Measurements from ENCODE around the gene SPTBN1.

- no peak for TF ChIP-seq POLR2AphosphoS5 (IDR thresholded peaks at IDR 0.05; ENCODE audit: borderline replicate concordance, low read depth, low read length)
- no peak for TF ChIP-seq EZH2 (IDR thresholded peaks at IDR 0.05)
- TF ChIP-seq FOXP2 (optimal IDR thresholded peaks at IDR 0.05; ENCODE audit: control extremely low read depth, extremely low read length, insufficient read depth), result no peak
Observed at GRCh38 chr2:54465143-54465542, 9.0 kb downstream of the SPTBN1 start.
